Measurements from ENCODE around the gene DTNA.

DNA sequence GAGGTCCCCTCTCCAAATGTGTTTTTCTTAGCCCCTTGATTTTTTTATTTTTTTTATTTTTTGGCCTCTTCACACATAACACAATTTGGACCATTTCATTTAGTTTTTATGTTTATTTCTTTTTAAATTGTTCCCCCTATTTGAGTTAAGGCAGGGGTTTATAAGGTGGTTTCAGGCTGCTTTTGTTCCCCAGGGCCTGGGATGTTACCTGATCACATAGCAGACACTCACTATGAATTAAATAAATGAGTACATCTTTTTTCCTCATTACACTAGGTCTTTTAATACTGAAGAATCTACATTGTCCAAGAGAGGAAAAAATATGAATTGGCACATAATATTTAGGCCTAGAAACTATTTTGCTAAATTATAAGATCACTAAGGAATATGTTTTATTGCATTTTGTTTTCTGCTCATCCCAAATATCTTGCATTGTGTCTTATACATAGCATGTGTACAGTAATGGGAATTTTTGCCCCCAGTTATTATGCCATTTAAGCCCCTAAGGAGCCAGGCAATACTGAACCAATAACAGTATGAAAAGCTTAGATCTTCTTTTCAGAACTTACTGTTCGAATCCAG is 218.7 kb downstream of the DTNA start:
- TF ChIP-seq, protein P1, sequence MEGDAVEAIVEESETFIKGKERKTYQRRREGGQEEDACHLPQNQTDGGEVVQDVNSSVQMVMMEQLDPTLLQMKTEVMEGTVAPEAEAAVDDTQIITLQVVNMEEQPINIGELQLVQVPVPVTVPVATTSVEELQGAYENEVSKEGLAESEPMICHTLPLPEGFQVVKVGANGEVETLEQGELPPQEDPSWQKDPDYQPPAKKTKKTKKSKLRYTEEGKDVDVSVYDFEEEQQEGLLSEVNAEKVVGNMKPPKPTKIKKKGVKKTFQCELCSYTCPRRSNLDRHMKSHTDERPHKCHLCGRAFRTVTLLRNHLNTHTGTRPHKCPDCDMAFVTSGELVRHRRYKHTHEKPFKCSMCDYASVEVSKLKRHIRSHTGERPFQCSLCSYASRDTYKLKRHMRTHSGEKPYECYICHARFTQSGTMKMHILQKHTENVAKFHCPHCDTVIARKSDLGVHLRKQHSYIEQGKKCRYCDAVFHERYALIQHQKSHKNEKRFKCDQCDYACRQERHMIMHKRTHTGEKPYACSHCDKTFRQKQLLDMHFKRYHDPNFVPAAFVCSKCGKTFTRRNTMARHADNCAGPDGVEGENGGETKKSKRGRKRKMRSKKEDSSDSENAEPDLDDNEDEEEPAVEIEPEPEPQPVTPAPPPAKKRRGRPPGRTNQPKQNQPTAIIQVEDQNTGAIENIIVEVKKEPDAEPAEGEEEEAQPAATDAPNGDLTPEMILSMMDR (conservative IDR thresholded peaks at IDR 0.05; ENCODE audit: low read depth, low read length), result no peak
- TF ChIP-seq EZH2 (IDR thresholded peaks at IDR 0.05; ENCODE audit: low read length, unreplicated experiment) (no peak), EZH2phosphoT487 (IDR thresholded peaks at IDR 0.05; ENCODE audit: borderline replicate concordance, low read length) (no peak)

Measured in PC-3 (cell line).